Panc1 (cell line): ENCODE measurements around the gene HOXC4.

ENCODE experiments used
- POLR2AphosphoS5 ChIP-seq: IDR thresholded peaks from 2 replicates; pipeline ENCODE4 v1.6.1; 2012; ENCODE audit warnings: mild to moderate bottlenecking, low read depth, low read length, moderate library complexity
- TCF7L2 ChIP-seq: IDR thresholded peaks from 2 replicates; pipeline ENCODE4 v1.6.1; 2011; ENCODE audit warnings: mild to moderate bottlenecking, low read depth, low read length, inconsistent platforms
- TF ChIP-seq, protein P1 (sequence below): fragments of 450-650 bp; IDR thresholded peaks from 2 replicates; pipeline ENCODE4 v1.5.1; 2017; ENCODE audit warnings: mild to moderate bottlenecking
- TF ChIP-seq, protein P2 (sequence below), 2 experiments: IDR thresholded peaks; 2 replicates each; pipeline ENCODE4 v1.6.1; 2011 to 2012; ENCODE audit warnings: low read depth in 2 of 2, control low read depth in 1 of 2, low read length in 1 of 2, mild to moderate bottlenecking in 1 of 2, moderate library complexity in 1 of 2; ENCODE audit not compliant: insufficient read depth in 1 of 2

GRCh38 chr12:54040148-54040494, 13.5 kb upstream of the HOXC4 start:
- TF ChIP-seq, protein P1, sequence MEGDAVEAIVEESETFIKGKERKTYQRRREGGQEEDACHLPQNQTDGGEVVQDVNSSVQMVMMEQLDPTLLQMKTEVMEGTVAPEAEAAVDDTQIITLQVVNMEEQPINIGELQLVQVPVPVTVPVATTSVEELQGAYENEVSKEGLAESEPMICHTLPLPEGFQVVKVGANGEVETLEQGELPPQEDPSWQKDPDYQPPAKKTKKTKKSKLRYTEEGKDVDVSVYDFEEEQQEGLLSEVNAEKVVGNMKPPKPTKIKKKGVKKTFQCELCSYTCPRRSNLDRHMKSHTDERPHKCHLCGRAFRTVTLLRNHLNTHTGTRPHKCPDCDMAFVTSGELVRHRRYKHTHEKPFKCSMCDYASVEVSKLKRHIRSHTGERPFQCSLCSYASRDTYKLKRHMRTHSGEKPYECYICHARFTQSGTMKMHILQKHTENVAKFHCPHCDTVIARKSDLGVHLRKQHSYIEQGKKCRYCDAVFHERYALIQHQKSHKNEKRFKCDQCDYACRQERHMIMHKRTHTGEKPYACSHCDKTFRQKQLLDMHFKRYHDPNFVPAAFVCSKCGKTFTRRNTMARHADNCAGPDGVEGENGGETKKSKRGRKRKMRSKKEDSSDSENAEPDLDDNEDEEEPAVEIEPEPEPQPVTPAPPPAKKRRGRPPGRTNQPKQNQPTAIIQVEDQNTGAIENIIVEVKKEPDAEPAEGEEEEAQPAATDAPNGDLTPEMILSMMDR = no peak
- TF ChIP-seq, protein P2, sequence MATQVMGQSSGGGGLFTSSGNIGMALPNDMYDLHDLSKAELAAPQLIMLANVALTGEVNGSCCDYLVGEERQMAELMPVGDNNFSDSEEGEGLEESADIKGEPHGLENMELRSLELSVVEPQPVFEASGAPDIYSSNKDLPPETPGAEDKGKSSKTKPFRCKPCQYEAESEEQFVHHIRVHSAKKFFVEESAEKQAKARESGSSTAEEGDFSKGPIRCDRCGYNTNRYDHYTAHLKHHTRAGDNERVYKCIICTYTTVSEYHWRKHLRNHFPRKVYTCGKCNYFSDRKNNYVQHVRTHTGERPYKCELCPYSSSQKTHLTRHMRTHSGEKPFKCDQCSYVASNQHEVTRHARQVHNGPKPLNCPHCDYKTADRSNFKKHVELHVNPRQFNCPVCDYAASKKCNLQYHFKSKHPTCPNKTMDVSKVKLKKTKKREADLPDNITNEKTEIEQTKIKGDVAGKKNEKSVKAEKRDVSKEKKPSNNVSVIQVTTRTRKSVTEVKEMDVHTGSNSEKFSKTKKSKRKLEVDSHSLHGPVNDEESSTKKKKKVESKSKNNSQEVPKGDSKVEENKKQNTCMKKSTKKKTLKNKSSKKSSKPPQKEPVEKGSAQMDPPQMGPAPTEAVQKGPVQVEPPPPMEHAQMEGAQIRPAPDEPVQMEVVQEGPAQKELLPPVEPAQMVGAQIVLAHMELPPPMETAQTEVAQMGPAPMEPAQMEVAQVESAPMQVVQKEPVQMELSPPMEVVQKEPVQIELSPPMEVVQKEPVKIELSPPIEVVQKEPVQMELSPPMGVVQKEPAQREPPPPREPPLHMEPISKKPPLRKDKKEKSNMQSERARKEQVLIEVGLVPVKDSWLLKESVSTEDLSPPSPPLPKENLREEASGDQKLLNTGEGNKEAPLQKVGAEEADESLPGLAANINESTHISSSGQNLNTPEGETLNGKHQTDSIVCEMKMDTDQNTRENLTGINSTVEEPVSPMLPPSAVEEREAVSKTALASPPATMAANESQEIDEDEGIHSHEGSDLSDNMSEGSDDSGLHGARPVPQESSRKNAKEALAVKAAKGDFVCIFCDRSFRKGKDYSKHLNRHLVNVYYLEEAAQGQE (IDR thresholded peaks at IDR 0.05; ENCODE audit: insufficient read depth in 1 of 2, low read depth in 2 of 2, low read length in 1 of 2) = no peak
- TF ChIP-seq TCF7L2 (no peak), POLR2AphosphoS5 (no peak)
